Kidney (tissue), 14 donors: ENCODE measurements around the gene C12orf50. TPM values are rescaled to one million over a fixed set of nuclear protein-coding genes. Genes with fewer than 3 reads are reported as not detected.
"Not testable (repeated sequence)": the region's sequence is repeated elsewhere in the genome, so short reads cannot be mapped to it uniquely, and the experiment has no call there.

Experiments
- DNase-seq, 5 donors: peaks; one replicate each; pipeline ENCODE4 v3.0.0-alpha.2; 2013 to 2020
- FAIRE-seq: peaks from 2 replicates; lab custom pipeline; 2012; peaks lifted over from hg19 to GRCh38; lab: Jason Lieb, UNC
- H3K27ac ChIP-seq, 2 donors: one replicate each; pipeline ENCODE4 v1.7.0; 2013; ENCODE audit warnings: low read depth in 2 of 2, low read length in 2 of 2, inconsistent platforms in 1 of 2
- H3K27me3 ChIP-seq: one replicate; pipeline ENCODE4 v1.7.1; 2013; ENCODE audit warnings: low read length, inconsistent platforms; ENCODE audit not compliant: control insufficient read depth, insufficient read depth
- H3K36me3 ChIP-seq, 3 donors: one replicate each; pipeline versions ENCODE4 v1.7.0 to v1.7.1; 2013; ENCODE audit warnings: low read length in 3 of 3, control low read depth in 1 of 3, inconsistent platforms in 1 of 3; ENCODE audit not compliant: insufficient read depth in 3 of 3, control insufficient read depth in 2 of 3
- H3K4me1 ChIP-seq, 3 donors: one replicate each; pipeline versions ENCODE4 v1.7.0 to v1.7.1; 2013; ENCODE audit warnings: low read length in 3 of 3, inconsistent platforms in 1 of 3, low read depth in 1 of 3; ENCODE audit not compliant: control insufficient read depth in 2 of 3, insufficient read depth in 2 of 3
- H3K4me3 ChIP-seq, 3 donors: one replicate each; pipeline versions ENCODE4 v1.7.0 to v1.8.1; 2013; ENCODE audit warnings: low read length in 3 of 3, control low read depth in 1 of 3, inconsistent platforms in 1 of 3
- H3K9ac ChIP-seq, 3 donors: one replicate each; pipeline versions ENCODE4 v1.7.0 to v1.7.1; 2013; ENCODE audit warnings: low read length in 3 of 3, control low read depth in 1 of 3, inconsistent platforms in 1 of 3
- H3K9me3 ChIP-seq, 3 donors: one replicate each; pipeline versions ENCODE4 v1.7.0 to v1.7.1; 2013; ENCODE audit warnings: low read length in 3 of 3, control low read depth in 1 of 3, inconsistent platforms in 1 of 3; ENCODE audit not compliant: control insufficient read depth in 2 of 3, insufficient read depth in 1 of 3
- intact Hi-C: fragments of 100-400 bp; cut with DNase I; formaldehyde crosslinking; loops from one replicate; pipeline ENCODE4 v1.11.1; 2022
- polyA plus RNA-seq: library from polyadenylated mRNA; stranded (reverse); fragments of 350-450 nt; fragmentation: Illumina TruSeq; extraction: RNeasy Lipid Tissue Mini Kit (QIAGEN cat#74804); gene quantifications from one replicate; pipeline ENCODE4 v1.2.3, GENCODE V29; 2014; ENCODE audit warnings: low read depth, low replicate concordance; ENCODE audit not compliant: insufficient read depth
- total RNA-seq: library from RNA; stranded (reverse); fragmentation: NEBNext Ultra II Directional; extraction: Animal tissue kit (Norgen Biotek cat#: 25700); gene quantifications from one replicate; pipeline ENCODE4 v1.2.1, GENCODE V29; 2021
- TF ChIP-seq, protein P1 (sequence below): IDR thresholded peaks from 3 replicates; pipeline ENCODE4 v1.5.1; 2012; ENCODE audit warnings: mild to moderate bottlenecking, moderate library complexity, borderline replicate concordance; ENCODE audit not compliant: insufficient read depth; ENCODE audit errors: extremely low read depth
- donor health status: control.
- donor health status: control.
- donor health status: control.
- donor health status: control.
- donor health status: control.
- donor health status: DM: yes; HTN: yes; CAD: no.
- donor health status: Normal renal cell carcinoma (clear cell type).

Gene C12orf50
- total and polyA plus RNA-seq, 2 donors from 2014 or later = 0.13 TPM; not detected in 1

DNA sequence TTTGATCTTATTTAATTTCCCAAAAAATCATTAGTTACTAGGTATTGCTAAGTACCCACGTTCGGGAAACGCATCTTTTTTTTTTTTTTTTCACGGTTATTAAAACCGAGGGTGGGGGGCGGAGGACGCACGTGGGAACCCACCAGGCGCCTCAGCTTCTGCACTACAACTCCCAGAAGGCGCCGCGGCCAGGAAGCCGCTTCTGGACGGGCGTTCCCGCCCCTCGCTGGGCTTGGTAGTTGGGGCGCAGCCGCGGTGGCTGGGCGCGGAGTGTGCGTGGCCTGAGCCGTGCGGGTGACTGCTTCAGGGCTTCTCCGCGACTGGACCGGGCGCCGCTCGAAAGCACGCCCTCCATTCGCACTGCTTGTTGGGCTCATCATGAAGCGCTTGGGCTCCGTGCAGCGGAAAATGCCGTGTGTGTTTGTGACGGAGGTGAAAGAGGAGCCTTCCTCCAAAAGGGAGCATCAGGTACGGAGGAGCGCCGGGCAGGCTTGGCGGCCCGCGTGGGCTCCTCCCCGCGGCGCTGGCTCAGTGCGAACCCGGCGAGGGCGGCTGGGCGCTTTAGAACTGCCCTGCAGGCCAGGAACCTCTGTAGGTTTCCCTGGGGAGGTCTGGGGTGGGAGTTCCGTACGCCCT, 6.2 kb upstream of the C12orf50 start:
- intact Hi-C loops = no loop called here
- no peak for FAIRE-seq

DNA sequence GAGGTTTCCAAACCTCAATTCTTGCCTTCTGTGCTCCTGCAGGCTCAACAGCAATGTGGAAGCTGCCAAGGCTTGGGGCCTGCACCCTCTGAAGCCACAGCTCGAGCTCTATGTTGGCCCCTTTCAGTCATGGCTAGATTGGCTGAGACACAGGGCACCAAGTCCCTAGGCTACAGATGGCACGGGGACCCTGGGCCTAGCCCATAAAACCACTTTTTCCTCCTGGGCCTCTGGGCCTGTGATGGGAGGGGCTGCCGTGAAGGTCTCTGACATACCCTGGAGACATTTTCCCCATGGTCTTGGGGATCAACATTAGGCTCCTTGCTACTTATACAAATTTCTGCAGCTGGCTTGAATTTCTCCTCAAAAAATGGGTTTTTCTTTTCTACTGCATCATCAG, 2.0 kb upstream of the C12orf50 start:
- H3K4me3 ChIP-seq, H3K4me1 ChIP-seq, H3K27me3 ChIP-seq, H3K27ac ChIP-seq, DNase-seq, H3K9me3 ChIP-seq, FAIRE-seq, H3K36me3 ChIP-seq, H3K9ac ChIP-seq, intact Hi-C loops: not testable (repeated sequence)

More for the DNA sequence above, 6.2 kb upstream of the C12orf50 start:
- no peaks in the 10 kb centered on the region for H3K9me3 ChIP-seq
- TF ChIP-seq, protein P1, sequence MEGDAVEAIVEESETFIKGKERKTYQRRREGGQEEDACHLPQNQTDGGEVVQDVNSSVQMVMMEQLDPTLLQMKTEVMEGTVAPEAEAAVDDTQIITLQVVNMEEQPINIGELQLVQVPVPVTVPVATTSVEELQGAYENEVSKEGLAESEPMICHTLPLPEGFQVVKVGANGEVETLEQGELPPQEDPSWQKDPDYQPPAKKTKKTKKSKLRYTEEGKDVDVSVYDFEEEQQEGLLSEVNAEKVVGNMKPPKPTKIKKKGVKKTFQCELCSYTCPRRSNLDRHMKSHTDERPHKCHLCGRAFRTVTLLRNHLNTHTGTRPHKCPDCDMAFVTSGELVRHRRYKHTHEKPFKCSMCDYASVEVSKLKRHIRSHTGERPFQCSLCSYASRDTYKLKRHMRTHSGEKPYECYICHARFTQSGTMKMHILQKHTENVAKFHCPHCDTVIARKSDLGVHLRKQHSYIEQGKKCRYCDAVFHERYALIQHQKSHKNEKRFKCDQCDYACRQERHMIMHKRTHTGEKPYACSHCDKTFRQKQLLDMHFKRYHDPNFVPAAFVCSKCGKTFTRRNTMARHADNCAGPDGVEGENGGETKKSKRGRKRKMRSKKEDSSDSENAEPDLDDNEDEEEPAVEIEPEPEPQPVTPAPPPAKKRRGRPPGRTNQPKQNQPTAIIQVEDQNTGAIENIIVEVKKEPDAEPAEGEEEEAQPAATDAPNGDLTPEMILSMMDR = no peak
- peak overlapping the region; percentile 75 to 77 (median 75) for H3K9ac ChIP-seq
- no peaks in the 10 kb centered on the region for H3K36me3 ChIP-seq
- DNase-seq = peak; percentile 91 to 96 (median 95)
- peak overlapping the region; percentile 78 to 93 (median 87) for H3K4me3 ChIP-seq
- H3K27me3 ChIP-seq = no peaks in the 10 kb centered on the region
- peak overlapping the region; percentile 4 to 51 for H3K27ac ChIP-seq
- peaks cover 0 to 16% (median 9%) of the 10 kb centered on the region in 3 donors for H3K4me1 ChIP-seq

DNA sequence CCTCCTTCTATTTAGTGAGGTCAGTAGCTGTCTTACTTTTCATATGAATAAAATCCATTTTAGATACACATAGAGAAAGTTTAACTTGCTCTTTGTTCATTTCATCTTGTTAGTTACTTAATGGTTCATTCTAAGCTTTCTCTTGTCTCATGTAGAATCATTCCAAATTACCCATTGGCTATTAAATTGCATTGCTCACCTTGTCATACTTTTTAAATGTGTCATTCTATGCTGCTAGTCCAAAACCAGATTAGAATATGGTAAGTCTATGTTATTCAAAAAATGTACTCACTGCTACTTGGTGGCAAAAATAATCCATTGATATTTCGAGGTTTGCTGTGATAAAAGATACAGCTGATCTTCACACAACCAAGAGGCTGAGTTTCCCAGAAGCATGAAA, 3.0 kb downstream of the C12orf50 start:
- Histone ChIP-seq H3K9ac (no peak overlapping the region), H3K36me3 (no peaks in the 10 kb centered on the region), H3K27me3 (no peaks in the 10 kb centered on the region), H3K9me3 (no peaks in the 10 kb centered on the region), H3K27ac (no peak overlapping the region), H3K4me3 (no peak overlapping the region), H3K4me1 (no peaks in the 10 kb centered on the region)
- FAIRE-seq = no peak
- no peak for DNase-seq
- intact Hi-C loops = no loop called here
- TF ChIP-seq, protein P1 = no peak

DNA sequence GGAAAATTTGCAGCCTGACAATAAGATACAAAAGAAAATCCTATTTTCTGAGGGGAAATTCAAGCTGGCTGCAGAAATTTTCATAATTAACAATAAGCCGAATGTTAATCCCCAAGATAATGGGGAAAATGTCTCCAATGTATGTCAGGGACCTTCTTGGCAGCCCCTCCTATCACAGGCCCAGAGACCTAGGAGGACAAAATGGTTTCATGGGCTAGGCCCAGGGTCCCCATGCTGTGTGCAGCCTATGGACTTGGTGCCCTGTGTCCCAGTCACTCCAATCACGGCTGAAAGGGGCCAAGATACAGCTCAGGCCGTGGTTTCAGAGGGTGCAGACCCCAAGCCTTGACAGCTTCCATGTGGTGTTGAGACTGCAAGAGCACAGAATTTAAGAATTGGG, 11.2 kb downstream of the C12orf50 start:
- no peak for DNase-seq

More for the DNA sequence above, 11.2 kb downstream of the C12orf50 start:
- Histone ChIP-seq H3K27me3 (no peaks in the 10 kb centered on the region), H3K4me1 (no peaks in the 10 kb centered on the region), H3K9me3 (peaks cover 0 to 4% (median 0%) of the 10 kb centered on the region in 3 donors), H3K4me3 (no peak overlapping the region), H3K36me3 (no peaks in the 10 kb centered on the region), H3K27ac (no peak overlapping the region), H3K9ac (no peak overlapping the region)
- intact Hi-C loops = no loop called here
- TF ChIP-seq, protein P1 = no peak
- FAIRE-seq = no peak
